Body of pancreas (tissue), 4 donors: Measurements from ENCODE around the gene GBGT1.

Source experiments
- CTCF ChIP-seq, 7 experiments: fragments of 450-650 bp in 4 of 7; fragments of 200-600 bp in 3 of 7; sonication (generic) in 3 of 7; IDR thresholded peaks; one replicate each; pipeline ENCODE4 v1.5.1; 2016 to 2019; ENCODE audit warnings: antibody characterized with exemption in 7 of 7
- POLR2A ChIP-seq, 3 donors: fragments of 450-650 bp; IDR thresholded peaks; one replicate each; pipeline ENCODE4 v1.6.1; 2016; ENCODE audit warnings: antibody characterized with exemption in 3 of 3, mild to moderate bottlenecking in 2 of 3

- TF ChIP-seq CTCF (IDR thresholded peaks at IDR 0.05) = no peak
- TF ChIP-seq POLR2A (IDR thresholded peaks at IDR 0.05) = no peak
These were observed 23.0 kb upstream of the GBGT1 start for GRCh38 chr9:133186736-133187135.
